T1000 (cell line): ENCODE results near the gene DNAH11.
"Not testable (repeated sequence)": the region's sequence is repeated elsewhere in the genome, so short reads cannot be mapped to it uniquely, and the experiment has no call there.

Experiments
- DNase-seq: peaks from one replicate; lab custom pipeline; 2025; ENCODE audit warnings: mixed read lengths; lab: John Stamatoyannopoulos, UW

Gene DNAH11

GRCh38 chr7:21777921-21778320, 235.1 kb downstream of the DNAH11 start:
- DNase-seq: no peak

GRCh38 chr7:21778953-21779352, 236.1 kb downstream of the DNAH11 start:
- no peak for DNase-seq

- no peak for DNase-seq
Measured at GRCh38 chr7:21782996-21783395, 240.2 kb downstream of the DNAH11 start.

GRCh38 chr7:21784989-21785388, 242.2 kb downstream of the DNAH11 start:
- no peak for DNase-seq

GRCh38 chr7:21805791-21806190, 263.0 kb downstream of the DNAH11 start:
- DNase-seq: no peak

GRCh38 chr7:21806388-21806787, 263.5 kb downstream of the DNAH11 start:
- DNase-seq: no peak

- no peak for DNase-seq
Measured at GRCh38 chr7:21819048-21819447, 276.2 kb downstream of the DNAH11 start.

- no peak for DNase-seq
Measured at GRCh38 chr7:21828841-21829240, 286.0 kb downstream of the DNAH11 start.

- no peak for DNase-seq
Measured at GRCh38 chr7:21829731-21830130, 286.9 kb downstream of the DNAH11 start.

GRCh38 chr7:21844742-21845141, 301.9 kb downstream of the DNAH11 start:
- DNase-seq: no peak

GRCh38 chr7:21850531-21851285, 307.9 kb downstream of the DNAH11 start:
- peak; percentile 5 for DNase-seq

- no peak for DNase-seq
Measured at GRCh38 chr7:21851559-21851967, 308.7 kb downstream of the DNAH11 start.

GRCh38 chr7:21865631-21866204, 322.9 kb downstream of the DNAH11 start:
- not testable (repeated sequence) for DNase-seq

- DNase-seq: no peak
Measured at GRCh38 chr7:21866731-21867130, 323.9 kb downstream of the DNAH11 start.

- no peak for DNase-seq
Measured at GRCh38 chr7:21867226-21867625, 324.4 kb downstream of the DNAH11 start.

- DNase-seq: no peak
Measured at GRCh38 chr7:21867816-21868575, 325.2 kb downstream of the DNAH11 start.

GRCh38 chr7:21868576-21868850, 325.7 kb downstream of the DNAH11 start:
- DNase-seq: no peak

GRCh38 chr7:21869785-21870402, 327.1 kb downstream of the DNAH11 start:
- no peak for DNase-seq

GRCh38 chr7:21883069-21883468, 340.2 kb downstream of the DNAH11 start:
- no peak for DNase-seq

GRCh38 chr7:21883501-21883900, 340.7 kb downstream of the DNAH11 start:
- DNase-seq: not testable (repeated sequence)

GRCh38 chr7:21884496-21884895, 341.7 kb downstream of the DNAH11 start:
- no peak for DNase-seq

- no peak for DNase-seq
Measured at GRCh38 chr7:21886396-21886795, 343.6 kb downstream of the DNAH11 start.

- DNase-seq: no peak
Measured at GRCh38 chr7:21887353-21887752, 344.5 kb downstream of the DNAH11 start.
